ENCODE results near the gene PDE4B. TPM values are rescaled to one million over a fixed set of nuclear protein-coding genes. Genes with fewer than 3 reads are reported as not detected.

The PDE4B gene
- total RNA-seq, 1 donor from 2014 or later, result 0.29 TPM

DNA sequence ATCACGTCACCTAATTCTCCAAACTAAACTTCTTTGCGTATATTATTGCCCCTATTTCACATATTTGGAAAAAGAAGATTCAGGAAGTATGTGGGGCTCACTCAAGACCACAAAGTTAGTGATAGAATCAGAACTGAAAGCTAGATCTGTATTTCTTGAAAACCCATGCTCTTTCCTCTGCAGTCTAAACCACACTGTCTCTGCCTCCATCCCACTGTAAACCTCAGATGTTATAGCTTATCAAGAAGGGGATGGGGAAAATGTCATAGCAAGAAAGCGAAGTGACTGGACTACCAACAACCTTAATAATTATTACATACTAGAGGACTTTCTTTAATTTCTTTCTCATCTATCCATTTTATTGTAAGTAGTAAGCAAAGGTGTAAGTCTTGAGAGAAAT lies 483.5 kb downstream of the PDE4B start:
- no peak for DNase-seq (ENCODE audit: low spot score, unreplicated experiment)
- Mint-ChIP-seq H3K36me3 (ENCODE audit: insufficient read depth) (no peaks in the 10 kb centered on the region), H3K4me3 (ENCODE audit: low read depth) (no peak overlapping the region)

DNA sequence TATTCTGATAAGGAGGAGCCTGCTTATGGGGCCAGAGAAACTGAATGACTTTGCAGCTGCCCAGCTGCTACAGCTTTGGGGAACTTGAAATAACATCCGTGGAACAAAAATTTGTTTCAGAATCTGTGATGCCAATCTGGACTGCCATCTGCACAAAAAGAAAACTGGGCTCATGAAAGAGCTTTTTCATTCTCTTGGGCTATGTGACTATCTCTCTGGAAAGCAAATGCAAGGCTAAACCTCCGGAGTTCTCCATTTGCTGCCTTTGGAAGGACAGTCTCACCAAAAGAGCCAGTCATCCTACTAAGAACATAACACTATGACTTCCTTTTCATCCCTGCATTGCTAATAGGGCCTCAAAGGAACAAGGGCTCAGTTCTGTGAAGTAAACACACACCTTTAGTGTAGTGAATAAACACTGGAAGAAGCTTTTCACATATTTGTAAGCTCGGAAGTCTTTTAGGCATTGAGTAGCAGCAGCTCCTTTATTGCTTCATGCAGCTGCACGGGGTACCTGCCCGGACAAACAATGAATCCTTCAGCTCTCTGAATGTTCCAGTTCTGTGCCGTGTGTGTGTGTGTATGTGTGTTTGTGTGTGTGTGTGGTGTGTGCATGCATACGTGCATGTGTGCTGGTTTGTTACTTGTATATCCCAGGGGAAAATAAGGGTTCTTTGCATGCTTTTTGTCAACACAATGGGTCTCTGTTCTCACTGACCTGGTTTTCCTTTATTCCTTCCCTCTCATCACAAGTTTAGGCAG lies 485.7 kb downstream of the PDE4B start:
- H3K27ac Mint-ChIP-seq, result no peak overlapping the region
- no peak overlapping the region for H3K4me3 Mint-ChIP-seq (ENCODE audit: low read depth)
- no peaks in the 10 kb centered on the region for H3K36me3 Mint-ChIP-seq (ENCODE audit: insufficient read depth)
- peaks cover 6% of the 10 kb centered on the region for H3K4me1 Mint-ChIP-seq (ENCODE audit: low read depth)
- DNase-seq (ENCODE audit: low spot score, unreplicated experiment), result no peak
- peaks cover 16% of the 10 kb centered on the region for H3K27me3 Mint-ChIP-seq
- H3K9me3 Mint-ChIP-seq (ENCODE audit: low read depth), result no peaks in the 10 kb centered on the region
- TF ChIP-seq, protein P1, sequence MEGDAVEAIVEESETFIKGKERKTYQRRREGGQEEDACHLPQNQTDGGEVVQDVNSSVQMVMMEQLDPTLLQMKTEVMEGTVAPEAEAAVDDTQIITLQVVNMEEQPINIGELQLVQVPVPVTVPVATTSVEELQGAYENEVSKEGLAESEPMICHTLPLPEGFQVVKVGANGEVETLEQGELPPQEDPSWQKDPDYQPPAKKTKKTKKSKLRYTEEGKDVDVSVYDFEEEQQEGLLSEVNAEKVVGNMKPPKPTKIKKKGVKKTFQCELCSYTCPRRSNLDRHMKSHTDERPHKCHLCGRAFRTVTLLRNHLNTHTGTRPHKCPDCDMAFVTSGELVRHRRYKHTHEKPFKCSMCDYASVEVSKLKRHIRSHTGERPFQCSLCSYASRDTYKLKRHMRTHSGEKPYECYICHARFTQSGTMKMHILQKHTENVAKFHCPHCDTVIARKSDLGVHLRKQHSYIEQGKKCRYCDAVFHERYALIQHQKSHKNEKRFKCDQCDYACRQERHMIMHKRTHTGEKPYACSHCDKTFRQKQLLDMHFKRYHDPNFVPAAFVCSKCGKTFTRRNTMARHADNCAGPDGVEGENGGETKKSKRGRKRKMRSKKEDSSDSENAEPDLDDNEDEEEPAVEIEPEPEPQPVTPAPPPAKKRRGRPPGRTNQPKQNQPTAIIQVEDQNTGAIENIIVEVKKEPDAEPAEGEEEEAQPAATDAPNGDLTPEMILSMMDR (IDR thresholded peaks at IDR 0.05; ENCODE audit: unreplicated experiment), result no peak

More for the DNA sequence above, 483.5 kb downstream of the PDE4B start:
- TF ChIP-seq, protein P1 (IDR thresholded peaks at IDR 0.05; ENCODE audit: unreplicated experiment), result no peak
- H3K27ac Mint-ChIP-seq, result no peak overlapping the region
- no peaks in the 10 kb centered on the region for H3K9me3 Mint-ChIP-seq (ENCODE audit: low read depth)
- H3K27me3 Mint-ChIP-seq, result peaks cover 26% of the 10 kb centered on the region
- peaks cover 19% of the 10 kb centered on the region for H3K4me1 Mint-ChIP-seq (ENCODE audit: low read depth)

DNA sequence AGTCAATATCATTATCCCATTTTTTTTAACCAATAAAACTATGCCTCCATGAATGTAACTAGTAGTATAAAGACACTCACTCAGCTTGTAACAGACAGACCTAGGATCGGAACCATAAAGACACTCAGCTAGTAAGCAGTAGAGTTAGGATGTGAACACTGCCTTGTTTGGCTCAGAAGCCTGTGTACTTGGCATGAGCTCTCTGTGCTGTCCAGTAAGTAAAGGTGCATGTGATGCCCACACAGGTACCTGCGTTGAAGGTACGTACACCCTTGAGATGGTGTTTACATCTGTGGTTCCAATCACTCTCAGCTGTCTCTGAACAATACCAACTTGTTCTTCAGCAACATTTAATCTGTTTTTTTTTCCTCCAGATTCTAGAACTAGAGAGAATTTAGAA lies 489.1 kb downstream of the PDE4B start:
- TF ChIP-seq, protein P1 (IDR thresholded peaks at IDR 0.05; ENCODE audit: unreplicated experiment), result no peak
- Mint-ChIP-seq H3K27me3 (peaks cover 7% of the 10 kb centered on the region), H3K4me3 (ENCODE audit: low read depth) (no peak overlapping the region), H3K9me3 (ENCODE audit: low read depth) (no peaks in the 10 kb centered on the region), H3K4me1 (ENCODE audit: low read depth) (peaks cover 6% of the 10 kb centered on the region), H3K27ac (no peak overlapping the region), H3K36me3 (ENCODE audit: insufficient read depth) (no peaks in the 10 kb centered on the region)
- no peak for DNase-seq (ENCODE audit: low spot score, unreplicated experiment)

DNA sequence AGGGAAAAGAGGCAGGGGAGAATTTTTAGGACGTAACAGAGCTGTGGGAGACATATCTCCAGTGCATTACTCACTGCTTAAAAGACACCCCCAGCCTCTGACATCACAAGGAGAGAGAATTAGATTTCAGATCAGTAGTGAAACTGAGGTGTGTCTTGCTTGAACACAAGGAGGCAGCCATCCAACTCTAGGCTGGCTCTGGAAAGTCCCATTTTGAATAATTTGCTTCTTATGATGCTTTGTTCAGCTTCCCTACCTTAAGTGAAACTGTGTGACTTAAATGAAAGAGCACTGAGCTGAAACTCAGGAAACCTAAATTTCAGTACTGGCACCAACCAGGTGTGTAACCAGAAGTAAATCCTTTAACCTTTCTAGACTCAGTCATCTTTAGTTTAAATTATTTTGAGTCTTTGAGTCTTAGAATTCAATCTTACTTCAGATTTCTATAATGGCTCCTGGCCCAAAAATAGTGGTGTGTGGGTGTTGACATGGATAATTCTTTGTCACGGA lies 489.7 kb downstream of the PDE4B start:
- Mint-ChIP-seq H3K27ac (no peak overlapping the region), H3K4me3 (ENCODE audit: low read depth) (no peak overlapping the region), H3K36me3 (ENCODE audit: insufficient read depth) (no peaks in the 10 kb centered on the region), H3K27me3 (peaks cover 7% of the 10 kb centered on the region), H3K4me1 (ENCODE audit: low read depth) (peaks cover 6% of the 10 kb centered on the region), H3K9me3 (ENCODE audit: low read depth) (no peaks in the 10 kb centered on the region)
- TF ChIP-seq, protein P1 (IDR thresholded peaks at IDR 0.05; ENCODE audit: unreplicated experiment), result no peak
- DNase-seq (ENCODE audit: low spot score, unreplicated experiment), result no peak

DNA sequence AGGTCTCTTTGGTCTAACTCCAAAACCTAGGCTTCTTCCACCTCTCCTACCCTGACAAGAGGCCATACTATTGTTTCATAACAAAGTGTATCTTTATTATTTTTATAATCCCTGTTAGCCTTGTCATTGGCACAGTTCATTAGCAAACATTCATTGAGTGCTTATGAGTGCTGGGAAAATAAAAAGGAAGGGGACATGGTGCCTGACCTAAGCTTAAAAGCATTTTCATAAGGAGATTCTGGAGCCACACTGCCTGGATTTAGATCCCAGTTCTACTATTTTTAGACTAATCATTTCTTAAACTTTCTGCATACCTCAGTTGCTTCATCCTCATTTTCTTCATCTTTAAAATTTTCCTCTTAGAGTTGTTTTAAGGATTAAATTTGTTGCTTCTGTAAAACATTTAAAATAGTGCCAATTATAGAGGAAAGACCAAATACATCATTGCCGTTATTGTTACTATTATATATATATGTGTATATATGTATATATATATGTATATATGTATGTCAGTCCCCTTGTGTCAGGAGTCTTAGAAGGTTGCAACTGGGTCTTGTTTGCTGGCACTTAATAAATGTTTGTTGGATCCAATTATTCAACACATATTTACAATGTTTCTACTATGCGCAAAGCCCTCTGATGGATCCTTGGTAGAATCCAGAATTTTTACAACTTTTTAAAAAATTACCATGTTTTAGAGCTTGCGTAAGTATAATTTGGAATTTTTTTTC lies 490.4 kb downstream of the PDE4B start:
- TF ChIP-seq, protein P1 (IDR thresholded peaks at IDR 0.05; ENCODE audit: unreplicated experiment), result no peak
- Mint-ChIP-seq H3K27me3 (peaks cover 7% of the 10 kb centered on the region), H3K36me3 (ENCODE audit: insufficient read depth) (no peaks in the 10 kb centered on the region), H3K27ac (no peak overlapping the region), H3K4me1 (ENCODE audit: low read depth) (peaks cover 6% of the 10 kb centered on the region), H3K9me3 (ENCODE audit: low read depth) (no peaks in the 10 kb centered on the region), H3K4me3 (ENCODE audit: low read depth) (no peak overlapping the region)
- DNase-seq (ENCODE audit: low spot score, unreplicated experiment), result no peak

Measured in progenitor cell of endocrine pancreas (in vitro differentiated cells).